GM18951 (cell line): ENCODE results near the gene EPHB2.

Experiments
- POLR2A ChIP-seq: IDR thresholded peaks from 4 replicates; pipeline ENCODE4 v1.6.1; 2011; ENCODE audit warnings: mild to moderate bottlenecking; ENCODE audit not compliant: insufficient read length, insufficient read depth; ENCODE audit errors: extremely low read depth
- in situ Hi-C: fragments of 300-500 bp; cut with MboI; formaldehyde crosslinking; loops from one replicate; pipeline ENCODE4 v1.12.0; 2022; ENCODE audit warnings: low sequenced_read_pairs, mixed read lengths, inconsistent platforms; ENCODE audit not compliant: unreplicated experiment

The EPHB2 gene

DNA sequence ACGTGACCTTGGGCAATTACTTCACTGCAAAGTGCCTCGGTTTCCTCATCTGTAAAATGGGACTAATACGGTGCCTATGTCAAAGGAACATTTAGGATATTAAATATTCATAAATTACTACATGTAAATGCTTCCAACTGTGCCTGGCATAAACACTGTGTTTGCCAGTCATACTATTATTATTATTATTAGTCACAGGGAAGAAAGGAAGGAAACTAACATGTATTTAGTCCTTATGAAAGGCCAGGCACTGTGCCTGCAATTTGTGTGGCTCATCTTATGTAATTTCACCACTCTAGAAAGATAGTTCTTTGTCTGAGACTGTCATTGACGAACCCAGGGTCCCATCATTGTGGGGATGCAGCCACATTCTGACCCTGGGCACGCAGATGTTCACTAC is 45.0 kb downstream of the EPHB2 start:
- TF ChIP-seq POLR2A: no peak

GRCh38 chr1:22756125-22756735 is 45.6 kb downstream of the EPHB2 start:
- TF ChIP-seq POLR2A: no peak
- in situ Hi-C loops: no loop called here

More for the DNA sequence above, 45.0 kb downstream of the EPHB2 start:
- in situ Hi-C loops: no loop called here

DNA sequence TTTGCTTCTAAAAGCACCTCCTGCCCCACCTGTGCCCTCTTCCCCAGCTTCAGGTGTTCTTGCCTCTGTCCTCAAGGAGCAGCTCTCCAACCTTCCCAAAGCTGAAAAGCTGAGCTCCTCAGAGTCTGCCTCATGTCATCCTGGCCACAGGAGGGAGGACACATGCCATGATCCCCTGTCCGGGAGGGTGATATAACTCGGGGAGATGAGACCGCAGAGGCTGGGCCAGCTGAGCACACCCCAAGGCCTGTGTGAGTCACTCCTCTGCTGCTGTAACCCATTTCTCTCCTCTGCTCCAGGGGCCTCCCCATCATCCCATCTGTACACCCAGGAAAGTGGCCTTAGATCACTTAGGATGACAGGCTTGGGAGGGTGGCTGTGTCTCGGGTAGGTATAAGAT is 49.8 kb downstream of the EPHB2 start:
- TF ChIP-seq POLR2A: no peak
- in situ Hi-C loops: no loop called here

GRCh38 chr1:22761101-22761500 is 50.5 kb downstream of the EPHB2 start:
- in situ Hi-C loops: no loop called here
- no peak for TF ChIP-seq POLR2A

DNA sequence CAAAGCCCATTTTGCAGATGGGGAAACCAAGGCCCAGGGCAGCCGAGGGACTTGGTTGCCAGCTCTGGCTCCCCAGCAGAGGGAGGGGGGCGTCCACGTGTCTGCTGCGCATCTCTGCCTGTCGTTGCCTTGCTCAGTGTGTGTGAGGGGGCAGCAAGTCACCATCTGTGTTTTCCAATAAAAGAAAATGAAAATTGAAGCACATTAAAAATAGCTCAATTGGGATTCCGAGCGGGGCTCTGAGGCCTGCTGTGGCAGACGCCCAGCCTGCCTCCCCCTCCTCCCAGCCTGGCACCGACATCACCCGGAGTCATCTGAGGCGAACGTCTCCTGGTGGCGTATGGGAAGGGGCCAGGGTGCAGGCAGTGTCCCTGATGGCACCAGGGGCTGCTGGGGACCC is 51.2 kb downstream of the EPHB2 start:
- TF ChIP-seq POLR2A: no peak
- in situ Hi-C loops: no loop called here

DNA sequence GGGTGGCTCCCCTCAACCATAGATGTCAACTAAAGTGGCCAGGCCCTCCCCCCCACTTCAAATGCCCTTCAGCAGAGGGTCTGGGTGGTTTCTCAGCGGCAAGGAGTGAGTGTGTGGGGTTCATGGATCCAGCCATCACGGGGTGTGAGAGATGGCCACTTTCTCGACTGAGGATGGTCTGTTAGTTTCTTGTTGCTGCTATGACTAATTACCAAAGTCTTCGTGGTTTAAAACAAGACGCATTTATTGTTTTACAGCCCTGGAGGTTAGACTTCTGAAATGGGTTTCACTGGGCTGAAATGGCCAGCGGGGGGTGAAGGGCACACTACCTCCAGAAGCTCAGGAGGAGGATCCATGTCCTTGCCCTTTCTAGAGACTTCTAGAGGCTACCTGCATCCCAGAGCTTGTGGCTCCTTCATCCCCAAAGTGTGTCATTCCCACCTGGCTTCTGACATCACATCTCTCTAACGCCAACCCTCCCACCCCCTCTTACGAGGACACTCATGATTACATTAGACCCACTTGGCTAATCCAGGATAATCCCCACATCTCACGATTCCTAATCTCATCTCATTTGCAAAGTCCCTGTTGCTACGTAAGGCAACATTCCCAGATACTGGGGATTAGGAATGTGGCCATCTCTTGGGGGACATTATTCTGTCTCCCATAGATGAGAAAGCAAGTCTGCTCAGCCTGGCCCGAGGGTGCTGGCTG is 53.0 kb downstream of the EPHB2 start:
- TF ChIP-seq POLR2A: no peak
- in situ Hi-C loops: no loop called here

DNA sequence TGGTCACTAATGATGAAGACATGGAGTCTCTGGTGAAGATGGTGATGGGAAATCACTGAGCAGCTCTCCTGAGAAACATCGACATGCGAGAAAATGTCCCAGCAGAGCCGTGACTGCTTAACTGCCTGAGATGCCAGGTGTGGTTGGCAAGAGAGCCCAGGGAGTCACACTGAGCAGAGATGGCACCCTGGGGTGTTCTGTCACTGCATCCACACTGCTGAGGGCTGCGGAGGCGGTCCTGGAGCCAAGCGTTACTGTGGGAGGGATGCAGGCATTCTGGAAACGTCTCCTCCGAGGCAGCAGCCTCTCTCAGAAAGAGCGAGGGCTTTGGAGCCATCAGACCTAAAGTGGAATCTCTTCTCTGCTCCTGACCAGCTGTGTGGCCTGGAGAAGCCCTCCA is 57.2 kb downstream of the EPHB2 start:
- no peak for TF ChIP-seq POLR2A
- in situ Hi-C loops: no loop called here

DNA sequence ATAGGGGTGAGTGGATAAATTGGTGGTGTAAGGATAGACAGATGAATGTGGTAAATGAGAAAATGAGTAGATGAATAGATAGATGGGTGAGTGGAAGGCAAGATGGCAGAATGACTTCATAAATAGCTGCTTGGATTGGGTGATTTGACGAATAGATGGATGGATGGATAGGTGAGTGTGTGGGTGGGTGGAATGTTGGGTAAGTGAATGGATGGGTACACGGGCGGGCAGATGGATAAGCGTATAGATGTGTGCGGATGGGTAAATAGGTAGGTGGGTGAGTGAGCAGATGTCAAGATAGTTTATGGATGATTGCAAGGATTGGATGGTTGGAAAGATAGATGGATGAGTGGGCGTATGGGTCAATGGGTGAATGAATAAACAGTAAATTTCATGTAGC is 59.3 kb downstream of the EPHB2 start:
- TF ChIP-seq POLR2A: no peak
- in situ Hi-C loops: no loop called here

- no peak for TF ChIP-seq POLR2A
- in situ Hi-C loops: no loop called here
These were observed 61.4 kb downstream of the EPHB2 start for GRCh38 chr1:22772014-22772413.

DNA sequence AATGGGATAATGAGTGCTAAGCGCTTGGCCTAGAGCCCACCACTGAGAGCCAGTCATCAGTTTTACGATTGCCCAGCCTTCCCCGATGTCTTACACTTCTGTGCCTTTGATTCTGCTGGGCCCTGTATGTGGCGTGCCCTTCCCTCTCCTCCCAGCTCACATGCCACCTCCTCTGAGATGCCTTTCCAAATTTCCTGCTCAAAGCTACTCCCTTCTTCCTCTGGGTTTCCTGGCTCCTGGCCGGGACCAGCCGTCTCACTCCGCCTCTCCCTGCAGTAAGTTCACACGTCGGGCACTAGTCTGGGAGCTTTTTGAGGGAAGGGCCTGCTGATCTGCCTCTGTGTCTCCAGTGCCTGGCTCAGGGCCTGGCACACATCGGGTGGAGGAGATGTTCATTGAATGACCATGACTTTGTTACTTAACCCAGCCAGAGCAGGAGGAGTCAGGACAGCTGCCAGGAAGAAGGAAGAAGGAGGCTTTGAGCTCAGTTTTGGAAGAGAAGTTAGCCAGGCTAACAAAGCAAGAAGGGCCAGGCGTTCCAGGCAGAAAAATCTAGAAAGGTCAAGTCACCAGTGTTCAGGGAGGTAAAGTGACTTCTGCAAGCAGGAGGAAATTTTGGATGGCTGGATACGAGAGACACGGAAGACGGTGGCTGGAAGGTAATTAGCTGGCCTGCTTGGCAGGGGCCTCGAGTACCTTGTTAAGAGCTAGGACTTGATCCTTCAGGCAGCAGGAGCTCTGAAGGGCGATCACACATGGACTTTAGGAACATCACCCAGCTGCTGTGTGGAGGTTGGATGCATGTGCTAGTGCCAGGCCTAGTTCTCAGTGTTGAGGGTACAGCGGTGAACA is 63.6 kb downstream of the EPHB2 start:
- in situ Hi-C loops: no loop called here

GRCh38 chr1:22774833-22775182 is 64.2 kb downstream of the EPHB2 start:
- no peak for TF ChIP-seq POLR2A

More for the DNA sequence above, 63.6 kb downstream of the EPHB2 start:
- TF ChIP-seq POLR2A: no peak

DNA sequence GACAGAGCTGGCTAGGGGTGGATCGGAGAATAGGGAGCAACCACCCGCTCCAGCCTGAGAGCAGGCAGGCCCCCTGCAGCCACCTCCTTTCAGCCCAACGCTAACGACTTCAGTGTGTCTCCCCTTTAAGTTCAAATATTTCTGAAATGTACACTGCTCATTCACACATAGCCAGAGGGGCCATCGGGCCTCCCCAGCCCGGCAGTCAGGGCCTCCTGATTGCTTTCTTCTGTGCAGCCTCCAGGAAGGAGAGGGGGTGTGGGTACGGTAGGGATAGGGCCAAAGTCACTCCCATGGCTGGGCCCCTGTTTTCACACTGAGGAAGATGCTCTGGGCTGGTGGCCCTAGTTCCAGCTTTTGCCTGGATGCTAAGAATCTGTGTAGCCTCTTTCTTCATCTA is 64.8 kb downstream of the EPHB2 start:
- in situ Hi-C loops: no loop called here
- no peak for TF ChIP-seq POLR2A

More at GRCh38 chr1:22774833-22775182, 64.2 kb downstream of the EPHB2 start:
- in situ Hi-C loops: no loop called here

GRCh38 chr1:22776035-22776613 is 65.5 kb downstream of the EPHB2 start:
- in situ Hi-C loops: no loop called here
- TF ChIP-seq POLR2A: no peak
